ENCODE measurements around the gene BRME1.
"Not testable (repeated sequence)": the region's sequence is repeated elsewhere in the genome, so short reads cannot be mapped to it uniquely, and the experiment has no call there.

BRME1 gene

DNA sequence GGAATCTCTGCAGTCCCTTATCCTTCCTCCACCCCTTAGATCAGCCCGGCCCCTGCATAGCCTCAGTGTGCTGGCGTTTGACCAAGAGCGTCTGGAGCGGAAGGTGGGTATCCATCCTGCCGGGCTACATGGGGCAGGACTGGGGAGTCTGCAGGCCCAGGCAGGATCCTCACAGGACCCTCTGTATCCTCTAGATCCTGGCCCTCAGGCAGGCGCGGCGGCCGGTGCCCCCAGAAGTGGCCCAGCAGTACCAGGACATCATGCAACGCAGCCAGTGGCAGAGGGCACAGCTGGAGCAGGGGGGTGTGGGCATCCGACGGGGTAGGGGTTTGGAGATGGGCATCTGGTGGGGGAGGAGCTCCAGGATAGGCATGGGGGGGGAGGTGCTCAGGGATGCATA, 23.4 kb upstream of the BRME1 start:
- H3K27me3 ChIP-seq: no peaks in the 10 kb centered on the region
- H3K9ac ChIP-seq: no peak overlapping the region
- H3K4me2 ChIP-seq: no peak overlapping the region
- H4K20me1 ChIP-seq: no peaks in the 10 kb centered on the region
- peaks cover 64% of the 10 kb centered on the region for H3K36me3 ChIP-seq
- no peak overlapping the region for H3K27ac ChIP-seq
- TF ChIP-seq Cebpa-rat (IDR thresholded peaks at IDR 0.05): no peak
- H3K4me3 ChIP-seq: no peak overlapping the region
- H3K4me1 ChIP-seq: no peaks in the 10 kb centered on the region
- H3K9me3 ChIP-seq: no peaks in the 10 kb centered on the region

DNA sequence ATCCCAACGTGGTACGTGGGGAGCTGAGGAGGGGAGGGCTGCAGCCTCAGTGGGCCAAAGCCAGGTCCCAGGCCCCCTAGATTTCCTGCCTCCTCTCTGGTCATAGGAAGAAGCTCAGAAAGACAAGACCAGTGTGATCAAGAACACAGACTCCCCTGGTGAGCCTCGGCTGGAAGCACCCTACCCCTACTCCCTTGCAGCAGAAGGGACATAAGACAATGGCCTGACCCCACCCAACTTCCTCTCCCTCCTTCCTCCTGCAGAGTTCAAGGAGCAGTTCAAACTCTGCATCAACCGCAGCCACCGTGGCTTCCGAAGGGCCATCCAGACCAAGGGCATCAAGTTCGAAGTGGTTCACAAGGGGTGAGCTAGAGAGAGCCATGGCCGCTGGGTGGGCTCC, 20.8 kb upstream of the BRME1 start:
- H4K20me1 ChIP-seq: no peaks in the 10 kb centered on the region

DNA sequence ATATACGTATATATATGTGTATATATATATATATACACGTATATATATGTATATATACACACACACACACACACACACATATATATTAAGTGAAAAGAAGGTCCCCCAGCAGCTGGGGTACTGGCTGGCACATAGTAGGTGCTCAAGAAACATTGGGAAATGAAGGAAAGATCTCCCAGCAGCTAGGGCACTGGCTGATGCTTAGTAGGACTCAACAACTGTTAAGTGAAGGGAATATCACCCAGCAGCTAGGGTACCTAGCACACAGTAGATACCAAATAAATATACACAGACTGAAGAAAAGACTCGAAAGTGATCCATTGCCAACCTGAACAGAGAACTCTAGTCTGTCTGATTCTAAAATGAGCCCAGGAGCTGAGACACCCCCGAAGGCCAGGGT, 20.1 kb upstream of the BRME1 start:
- Histone ChIP-seq H3K27me3 (no peaks in the 10 kb centered on the region), H4K20me1 (no peaks in the 10 kb centered on the region), H3K9ac (no peak overlapping the region), H3K4me2 (no peak overlapping the region), H3K27ac (no peak overlapping the region), H3K4me1 (no peaks in the 10 kb centered on the region), H3K36me3 (peaks cover 89% of the 10 kb centered on the region), H3K4me3 (no peak overlapping the region), H3K9me3 (peaks cover 2% of the 10 kb centered on the region)
- no peak for TF ChIP-seq Cebpa-rat (IDR thresholded peaks at IDR 0.05)

More for the DNA sequence above, 20.8 kb upstream of the BRME1 start:
- Histone ChIP-seq H3K36me3 (peaks cover 89% of the 10 kb centered on the region), H3K4me1 (no peaks in the 10 kb centered on the region), H3K4me2 (no peak overlapping the region), H3K9ac (no peak overlapping the region), H3K9me3 (no peaks in the 10 kb centered on the region), H3K4me3 (no peak overlapping the region), H3K27me3 (no peaks in the 10 kb centered on the region), H3K27ac (no peak overlapping the region)
- TF ChIP-seq Cebpa-rat (IDR thresholded peaks at IDR 0.05): no peak

DNA sequence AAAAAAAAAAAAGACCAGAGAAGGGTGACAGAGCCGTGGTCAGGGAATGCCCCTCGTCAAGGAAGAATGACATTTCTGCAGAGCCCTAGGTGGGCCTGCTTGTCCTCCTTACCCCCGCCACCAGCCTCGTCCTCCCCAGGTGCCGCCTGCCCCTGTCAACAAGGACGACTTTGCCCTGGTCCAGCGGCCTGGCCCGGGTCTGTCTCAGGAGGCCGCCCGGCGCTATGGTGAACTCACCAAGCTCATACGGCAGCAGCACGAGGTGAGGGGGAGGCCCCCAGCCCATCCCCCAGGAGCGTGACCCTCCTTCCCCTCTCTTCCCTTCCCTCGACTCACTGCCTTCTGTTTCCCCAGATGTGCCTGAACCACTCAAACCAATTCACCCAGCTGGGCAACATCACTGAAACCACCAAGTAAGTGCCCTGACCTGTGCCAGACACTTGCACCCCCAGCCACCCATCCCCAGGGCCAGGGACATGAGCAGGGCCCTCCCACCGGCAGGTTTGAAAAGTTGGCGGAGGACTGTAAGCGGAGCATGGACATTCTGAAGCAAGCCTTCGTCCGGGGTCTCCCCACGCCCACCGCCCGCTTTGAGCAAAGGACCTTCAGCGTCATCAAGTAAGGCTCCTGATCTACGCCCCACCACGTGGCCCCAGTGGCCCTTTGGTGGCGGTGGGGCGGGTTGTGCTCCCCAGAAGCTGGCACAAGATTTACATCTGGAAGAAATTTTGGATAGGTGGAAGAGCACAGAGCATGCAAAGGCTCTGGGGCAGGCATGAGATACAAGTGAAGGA, 17.5 kb upstream of the BRME1 start:
- H4K20me1 ChIP-seq: no peaks in the 10 kb centered on the region
- TF ChIP-seq Cebpa-rat (IDR thresholded peaks at IDR 0.05): no peak
- no peak overlapping the region for H3K4me2 ChIP-seq
- H3K27me3 ChIP-seq: no peaks in the 10 kb centered on the region
- no peak overlapping the region for H3K9ac ChIP-seq
- H3K9me3 ChIP-seq: peaks cover 8% of the 10 kb centered on the region
- no peak overlapping the region for H3K4me3 ChIP-seq
- no peak overlapping the region for H3K27ac ChIP-seq
- no peaks in the 10 kb centered on the region for H3K4me1 ChIP-seq
- peaks cover 95% of the 10 kb centered on the region for H3K36me3 ChIP-seq

DNA sequence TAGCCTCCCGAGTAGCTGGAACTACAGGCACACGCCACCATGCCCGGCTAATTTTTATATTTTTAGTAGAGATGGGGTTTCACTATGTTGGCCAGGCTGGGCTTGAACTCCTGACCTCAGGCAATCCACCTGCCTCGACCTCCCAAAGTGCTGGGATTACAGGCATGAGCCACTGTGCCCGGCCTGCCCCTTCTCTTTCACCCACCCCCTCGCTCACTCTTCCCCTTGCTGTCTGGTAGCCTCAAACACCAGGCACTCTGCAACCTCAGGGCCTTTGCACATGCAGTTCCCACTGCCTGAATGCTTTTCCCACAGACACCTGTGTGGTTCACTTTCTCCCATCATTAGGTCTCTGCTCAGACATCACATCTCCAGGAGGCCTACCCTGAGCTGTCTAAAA, 16.2 kb upstream of the BRME1 start:
- H3K27me3 ChIP-seq, H3K4me1 ChIP-seq, H4K20me1 ChIP-seq, H3K4me2 ChIP-seq, H3K27ac ChIP-seq, H3K9ac ChIP-seq, H3K4me3 ChIP-seq, H3K9me3 ChIP-seq: not testable (repeated sequence)
- H3K36me3 ChIP-seq: peaks cover 95% of the 10 kb centered on the region

DNA sequence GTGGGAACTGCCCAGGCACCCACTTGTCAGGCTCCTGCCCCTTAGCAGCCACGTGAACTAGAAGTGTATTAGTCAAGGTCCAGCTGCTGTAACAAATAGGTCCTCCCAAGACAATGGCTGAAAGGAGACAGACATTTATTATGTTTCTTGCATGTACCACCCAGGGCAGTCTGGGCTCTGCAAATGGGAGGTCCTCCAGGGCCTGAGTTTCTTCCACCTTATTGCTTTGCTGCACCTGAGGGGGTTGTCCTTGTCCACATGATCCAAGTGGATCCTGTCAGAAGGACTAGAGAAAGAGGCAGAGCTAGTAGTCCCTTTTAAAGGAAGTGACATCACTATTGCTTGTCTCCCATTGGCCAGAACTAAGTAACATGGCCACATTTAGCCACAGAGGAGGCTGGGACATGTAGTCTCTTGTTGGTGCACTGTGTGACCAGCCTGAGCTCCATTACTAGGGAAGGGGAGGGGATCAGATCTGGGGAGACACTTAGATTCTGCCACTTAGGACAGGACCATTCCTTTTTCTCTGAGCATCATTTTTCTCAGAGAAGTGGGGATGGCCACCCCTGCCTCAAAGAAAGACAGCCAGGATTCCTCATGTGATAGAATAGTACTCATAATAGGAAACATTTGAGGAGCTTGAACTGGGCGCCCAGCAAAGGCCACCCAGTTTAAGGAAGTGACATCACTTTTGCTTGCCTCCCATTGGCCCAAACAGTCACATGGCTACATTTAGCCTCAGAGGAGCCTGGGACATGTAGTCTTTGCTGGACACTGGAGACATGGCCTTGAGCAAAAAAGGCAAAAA, 15.2 kb upstream of the BRME1 start:
- Histone ChIP-seq H3K27ac (no peak overlapping the region), H3K9ac (no peak overlapping the region), H3K4me3 (no peak overlapping the region), H3K4me1 (no peaks in the 10 kb centered on the region), H3K36me3 (peaks cover 93% of the 10 kb centered on the region), H4K20me1 (no peaks in the 10 kb centered on the region), H3K4me2 (no peak overlapping the region), H3K9me3 (peaks cover 8% of the 10 kb centered on the region), H3K27me3 (no peaks in the 10 kb centered on the region)
- no peak for TF ChIP-seq Cebpa-rat (IDR thresholded peaks at IDR 0.05)

DNA sequence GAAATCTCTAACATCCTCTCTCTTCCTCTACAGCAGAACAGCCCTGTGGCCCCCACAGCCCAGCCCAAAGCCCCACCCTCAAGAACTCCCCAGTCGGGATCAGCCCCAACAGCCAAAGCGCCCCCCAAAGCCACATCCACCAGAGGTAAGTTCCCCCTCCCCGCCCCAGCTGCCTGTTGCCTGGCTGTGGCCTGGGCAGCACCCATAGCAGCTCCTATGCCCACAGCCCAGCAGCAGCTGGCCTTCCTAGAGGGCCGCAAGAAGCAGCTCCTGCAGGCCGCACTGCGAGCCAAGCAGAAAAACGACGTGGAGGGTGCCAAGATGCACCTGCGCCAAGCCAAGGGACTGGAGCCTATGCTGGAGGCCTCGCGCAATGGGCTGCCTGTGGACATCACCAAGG, 14.6 kb upstream of the BRME1 start:
- H3K36me3 ChIP-seq: peaks cover 95% of the 10 kb centered on the region
- H3K9ac ChIP-seq: no peak overlapping the region
- peaks cover 8% of the 10 kb centered on the region for H3K9me3 ChIP-seq
- no peak overlapping the region for H3K4me2 ChIP-seq
- no peaks in the 10 kb centered on the region for H4K20me1 ChIP-seq
- H3K27me3 ChIP-seq: no peaks in the 10 kb centered on the region
- no peak overlapping the region for H3K4me3 ChIP-seq
- H3K27ac ChIP-seq: no peak overlapping the region
- H3K4me1 ChIP-seq: no peaks in the 10 kb centered on the region
- TF ChIP-seq Cebpa-rat (IDR thresholded peaks at IDR 0.05): no peak

DNA sequence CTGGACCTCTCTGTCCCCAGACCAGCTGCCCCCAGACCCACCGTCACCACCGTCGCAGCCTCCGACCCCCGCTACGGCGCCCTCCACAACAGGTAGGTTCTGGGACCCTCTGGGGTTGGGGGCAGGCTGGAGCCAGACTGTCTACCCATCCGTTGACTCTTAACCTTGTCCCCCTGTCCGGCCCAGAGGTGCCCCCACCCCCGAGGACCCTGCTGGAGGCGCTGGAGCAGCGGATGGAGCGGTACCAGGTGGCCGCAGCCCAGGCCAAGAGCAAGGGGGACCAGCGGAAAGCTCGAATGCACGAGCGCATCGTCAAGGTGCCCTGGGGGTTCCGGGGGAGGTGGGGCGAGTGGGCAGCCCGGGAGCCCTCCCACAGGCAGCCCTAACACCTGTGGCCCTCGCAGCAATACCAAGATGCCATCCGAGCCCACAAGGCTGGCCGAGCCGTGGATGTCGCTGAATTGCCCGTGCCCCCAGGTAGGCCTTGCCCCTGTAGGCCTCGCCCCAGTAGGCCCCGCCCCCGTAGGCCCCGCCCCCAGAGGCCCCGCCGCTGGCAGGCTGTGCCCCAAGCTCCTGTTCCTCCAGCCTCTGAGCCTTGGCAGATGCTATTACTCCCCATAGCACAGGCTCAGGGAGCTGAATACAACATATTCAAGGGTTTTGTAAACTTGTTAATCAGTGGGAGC, 13.0 kb upstream of the BRME1 start:
- Histone ChIP-seq H3K9ac (no peak overlapping the region), H3K4me3 (no peak overlapping the region), H3K9me3 (peaks cover 8% of the 10 kb centered on the region), H3K27ac (no peak overlapping the region), H4K20me1 (no peaks in the 10 kb centered on the region), H3K4me2 (no peak overlapping the region), H3K36me3 (peaks cover 96% of the 10 kb centered on the region), H3K4me1 (no peaks in the 10 kb centered on the region), H3K27me3 (no peaks in the 10 kb centered on the region)
- TF ChIP-seq Cebpa-rat (IDR thresholded peaks at IDR 0.05): no peak

DNA sequence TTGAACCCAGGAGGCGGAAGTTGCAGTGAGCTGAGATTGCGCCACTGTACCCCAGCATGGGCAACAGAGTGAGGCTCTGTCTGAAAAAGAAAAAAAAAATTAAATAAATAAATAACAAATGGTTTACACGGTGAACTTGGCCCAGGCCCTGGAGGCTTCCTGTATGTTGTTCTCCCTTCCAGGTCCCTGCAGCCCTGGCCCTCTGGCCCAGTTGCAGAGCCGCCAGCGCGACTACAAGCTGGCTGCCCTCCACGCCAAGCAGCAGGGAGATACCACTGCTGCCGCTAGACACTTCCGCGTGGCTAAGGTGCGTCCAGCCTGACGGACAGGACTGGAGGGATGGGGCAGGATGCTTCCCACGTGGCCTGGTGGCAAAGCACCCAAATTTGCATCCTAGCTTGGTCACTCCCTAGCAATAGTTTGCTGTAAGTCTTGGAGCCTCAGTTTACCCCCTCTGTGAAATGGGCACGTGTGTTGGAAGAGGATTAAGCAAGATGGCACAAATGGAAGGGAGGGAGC, 12.0 kb upstream of the BRME1 start:
- H4K20me1 ChIP-seq: no peaks in the 10 kb centered on the region
- H3K27me3 ChIP-seq: no peaks in the 10 kb centered on the region
- TF ChIP-seq Cebpa-rat (IDR thresholded peaks at IDR 0.05): no peak
- H3K9ac ChIP-seq: no peak overlapping the region
- peaks cover 96% of the 10 kb centered on the region for H3K36me3 ChIP-seq
- H3K4me2 ChIP-seq: no peak overlapping the region
- H3K27ac ChIP-seq: no peak overlapping the region
- no peak overlapping the region for H3K4me3 ChIP-seq
- H3K9me3 ChIP-seq: peaks cover 8% of the 10 kb centered on the region
- H3K4me1 ChIP-seq: no peaks in the 10 kb centered on the region

DNA sequence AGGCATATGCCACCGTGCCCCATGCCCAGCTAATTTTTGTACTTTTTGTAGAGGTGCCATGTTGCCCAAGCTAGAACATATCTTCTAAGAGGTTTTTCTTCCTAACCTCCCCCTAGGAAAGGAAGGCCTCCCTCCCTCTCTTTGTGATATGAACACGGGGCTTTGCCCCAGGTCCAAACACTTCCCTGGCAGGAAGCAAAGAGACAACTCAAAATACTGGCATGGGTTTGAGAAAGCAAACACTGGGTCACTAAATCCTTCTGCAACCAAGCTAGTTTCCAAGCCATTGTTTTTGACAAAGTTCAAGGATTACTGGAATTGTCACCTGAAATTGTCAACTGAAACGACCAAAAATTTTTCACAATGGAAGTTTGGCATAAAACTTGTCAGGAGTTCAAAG, 8.9 kb upstream of the BRME1 start:
- H3K36me3 ChIP-seq: peaks cover 96% of the 10 kb centered on the region
- H3K27me3 ChIP-seq: no peaks in the 10 kb centered on the region
- H3K27ac ChIP-seq: no peak overlapping the region
- no peaks in the 10 kb centered on the region for H3K9me3 ChIP-seq
- no peak overlapping the region for H3K4me3 ChIP-seq
- H3K4me2 ChIP-seq: no peak overlapping the region
- no peaks in the 10 kb centered on the region for H4K20me1 ChIP-seq
- peaks cover under 1% of the 10 kb centered on the region for H3K4me1 ChIP-seq
- H3K9ac ChIP-seq: no peak overlapping the region
- TF ChIP-seq Cebpa-rat (IDR thresholded peaks at IDR 0.05): no peak

All from BLaER1 (cell line).